Choroid plexus epithelial cell (primary cell): ENCODE data around the gene HARBI1.

Source experiments
- DNase-seq: peaks from one replicate; pipeline ENCODE4 v3.0.0-alpha.2; 2010; ENCODE audit warnings: low read depth
- H3K4me3 ChIP-seq: 2 replicates; pipeline ENCODE4 v1.5.1; 2011; ENCODE audit warnings: low read depth, mild to moderate bottlenecking, control low read depth, low read length, moderate library complexity
- TF ChIP-seq, protein P1 (sequence below): conservative IDR thresholded peaks from 2 replicates; pipeline ENCODE4 v1.5.1; 2011; ENCODE audit warnings: low read depth, mild to moderate bottlenecking, control low read depth, inconsistent platforms, low read length, moderate library complexity

HARBI1 gene

DNA sequence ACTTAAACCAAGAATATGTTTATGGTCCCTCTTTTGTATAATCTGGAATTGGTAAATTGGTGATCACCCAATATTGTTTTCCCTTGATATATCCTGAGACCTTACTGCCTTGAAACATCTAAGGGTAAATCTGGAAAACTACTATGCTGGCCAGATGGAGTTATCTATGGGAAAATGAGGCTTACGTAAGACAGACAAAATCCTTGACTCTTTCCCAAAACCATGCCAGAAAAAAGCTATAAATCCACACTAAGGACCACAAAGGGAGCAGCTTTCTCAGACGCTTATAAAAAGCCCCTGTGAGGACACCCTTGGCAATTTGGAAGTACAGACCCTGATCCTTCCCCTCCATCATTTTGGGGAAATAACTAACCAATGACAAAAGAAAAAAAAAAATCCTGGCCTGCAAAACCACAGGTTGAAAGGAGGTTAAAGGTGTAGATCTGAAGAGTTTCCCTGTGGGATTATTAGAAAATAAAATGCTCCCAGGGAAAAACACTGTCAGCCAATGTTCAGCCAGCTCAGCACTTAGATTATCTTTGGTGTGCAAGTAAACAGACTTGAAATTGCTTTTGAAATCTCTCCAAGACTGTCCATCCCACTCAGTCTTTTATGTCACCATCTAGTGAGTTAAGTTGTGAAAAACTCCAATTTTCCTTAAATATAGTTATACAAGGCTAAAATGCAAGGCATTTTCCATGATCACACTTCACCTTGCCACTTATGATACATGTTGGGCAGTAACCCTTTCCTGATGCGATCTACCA, 16.6 kb downstream of the HARBI1 start:
- no peak for DNase-seq
- TF ChIP-seq, protein P1, sequence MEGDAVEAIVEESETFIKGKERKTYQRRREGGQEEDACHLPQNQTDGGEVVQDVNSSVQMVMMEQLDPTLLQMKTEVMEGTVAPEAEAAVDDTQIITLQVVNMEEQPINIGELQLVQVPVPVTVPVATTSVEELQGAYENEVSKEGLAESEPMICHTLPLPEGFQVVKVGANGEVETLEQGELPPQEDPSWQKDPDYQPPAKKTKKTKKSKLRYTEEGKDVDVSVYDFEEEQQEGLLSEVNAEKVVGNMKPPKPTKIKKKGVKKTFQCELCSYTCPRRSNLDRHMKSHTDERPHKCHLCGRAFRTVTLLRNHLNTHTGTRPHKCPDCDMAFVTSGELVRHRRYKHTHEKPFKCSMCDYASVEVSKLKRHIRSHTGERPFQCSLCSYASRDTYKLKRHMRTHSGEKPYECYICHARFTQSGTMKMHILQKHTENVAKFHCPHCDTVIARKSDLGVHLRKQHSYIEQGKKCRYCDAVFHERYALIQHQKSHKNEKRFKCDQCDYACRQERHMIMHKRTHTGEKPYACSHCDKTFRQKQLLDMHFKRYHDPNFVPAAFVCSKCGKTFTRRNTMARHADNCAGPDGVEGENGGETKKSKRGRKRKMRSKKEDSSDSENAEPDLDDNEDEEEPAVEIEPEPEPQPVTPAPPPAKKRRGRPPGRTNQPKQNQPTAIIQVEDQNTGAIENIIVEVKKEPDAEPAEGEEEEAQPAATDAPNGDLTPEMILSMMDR = no peak
- no peak overlapping the region for H3K4me3 ChIP-seq

DNA sequence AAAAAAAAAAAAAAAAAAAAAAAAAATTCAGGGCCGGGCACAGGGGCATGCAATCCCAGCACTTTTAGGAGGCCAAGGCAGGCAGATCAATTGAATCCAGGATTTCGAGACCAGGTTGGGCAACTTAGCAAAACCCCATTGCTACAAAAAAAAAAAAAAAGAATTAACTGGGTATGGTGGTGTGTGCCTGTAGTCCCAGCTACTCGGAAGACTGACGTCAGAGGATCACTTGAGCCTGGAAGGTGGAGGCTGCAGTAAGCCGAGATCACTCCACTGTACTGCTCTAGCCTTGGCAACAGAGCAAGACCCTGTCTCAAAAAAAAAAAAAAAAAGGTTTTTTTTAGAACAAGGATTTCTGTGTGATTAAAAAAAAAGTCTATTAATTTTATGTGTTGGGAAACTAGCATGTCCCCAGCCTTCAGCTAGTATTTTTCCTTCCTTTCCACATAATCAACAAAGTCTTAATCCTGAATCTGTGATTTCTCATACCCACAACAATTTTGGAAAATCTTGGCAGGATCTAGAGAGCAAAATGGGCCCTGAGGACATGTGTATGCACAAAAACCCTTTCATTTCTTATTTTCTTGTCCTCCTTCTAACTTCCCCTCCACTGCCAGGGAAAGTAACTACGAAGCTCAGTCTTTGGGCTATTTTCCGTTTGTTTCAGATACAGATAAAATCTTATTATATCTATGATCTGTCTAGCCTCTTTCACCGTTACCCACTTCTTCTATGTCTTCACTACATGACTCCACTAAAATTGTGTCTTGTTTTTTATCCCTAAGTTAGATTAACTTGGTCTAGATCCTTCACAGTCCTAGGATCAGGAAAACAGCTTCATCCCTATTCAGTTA, 17.5 kb downstream of the HARBI1 start:
- TF ChIP-seq, protein P1 = no peak
- DNase-seq = no peak
- no peak overlapping the region for H3K4me3 ChIP-seq

DNA sequence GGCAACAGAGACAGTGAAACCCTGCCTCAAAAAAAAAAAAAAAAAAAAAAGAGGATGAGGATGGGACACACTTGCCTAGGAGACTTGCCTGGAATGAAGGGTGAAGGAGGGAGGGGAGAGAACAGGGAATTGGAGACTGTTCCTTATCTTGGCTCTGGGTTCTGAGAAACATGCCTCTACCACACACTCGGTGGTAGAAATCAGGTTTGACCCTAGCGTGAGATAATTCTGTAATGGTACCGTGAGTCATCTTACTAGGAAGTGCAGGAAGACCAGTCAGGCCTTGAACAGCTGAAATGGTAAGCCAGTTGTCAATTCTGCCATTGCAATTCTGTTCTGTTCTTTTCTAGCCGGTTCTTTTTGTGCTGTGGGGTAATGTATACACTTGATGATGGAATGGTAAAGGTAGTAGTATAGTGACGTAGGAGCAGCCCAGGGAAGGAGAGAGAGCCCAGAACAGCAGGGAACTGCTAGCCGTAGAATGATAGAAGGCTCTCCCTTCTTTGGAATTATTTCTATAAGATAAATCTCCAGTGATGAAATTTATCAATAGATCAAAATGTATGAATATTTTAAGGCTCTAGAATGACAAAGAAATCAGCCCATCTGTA, 19.3 kb downstream of the HARBI1 start:
- DNase-seq = peak; percentile 66

GRCh38 chr11:46597155-46597554, 19.9 kb downstream of the HARBI1 start:
- no peak for DNase-seq
- TF ChIP-seq, protein P1 = no peak
- no peak overlapping the region for H3K4me3 ChIP-seq

More for the DNA sequence above, 19.3 kb downstream of the HARBI1 start:
- H3K4me3 ChIP-seq = no peak overlapping the region
- TF ChIP-seq, protein P1 = no peak

GRCh38 chr11:46594785-46595184, 22.2 kb downstream of the HARBI1 start:
- H3K4me3 ChIP-seq = no peak overlapping the region
- TF ChIP-seq, protein P1 = no peak

DNA sequence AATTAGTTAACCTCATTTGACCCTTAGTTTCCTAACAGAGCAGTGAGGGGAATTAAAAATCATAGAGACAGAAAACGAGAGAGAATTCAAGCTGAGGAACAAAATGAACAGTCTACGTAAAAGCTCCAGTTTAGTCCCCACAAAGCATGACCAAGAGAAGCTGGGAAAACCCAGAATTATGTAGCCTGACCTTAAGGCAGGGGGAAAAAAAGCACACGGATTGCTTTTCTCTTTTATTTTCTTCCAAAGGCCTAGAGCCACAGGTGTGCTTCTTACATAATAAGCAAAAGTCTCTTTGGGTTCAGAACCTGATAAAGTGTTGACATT, 22.7 kb downstream of the HARBI1 start:
- TF ChIP-seq, protein P1 = no peak
- peak; percentile 18 for DNase-seq
- peak overlapping the region; percentile 73 for H3K4me3 ChIP-seq

More at GRCh38 chr11:46594785-46595184, 22.2 kb downstream of the HARBI1 start:
- no peak for DNase-seq
